Measurements from ENCODE around the gene PRDM12.

DNA sequence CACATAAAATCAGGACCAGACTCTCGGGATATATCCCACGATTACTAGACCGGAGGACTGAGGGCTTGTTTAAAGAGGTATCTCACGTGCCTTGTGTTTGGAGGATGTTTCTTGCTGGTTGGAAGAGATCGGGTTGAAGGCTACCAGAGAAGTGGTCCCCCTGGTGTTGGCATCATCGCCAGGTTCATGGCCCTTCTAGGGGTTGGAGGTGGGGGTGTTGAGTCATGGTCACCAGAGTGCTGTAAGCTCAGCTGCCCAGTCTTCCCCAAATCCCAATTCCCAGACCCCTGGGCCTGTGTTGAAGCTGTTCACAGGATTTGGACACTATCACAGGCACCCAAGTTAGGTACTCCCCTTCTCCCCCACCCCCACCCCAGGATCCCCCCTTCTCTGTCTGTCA is 29.1 kb upstream of the PRDM12 start:
- TF ChIP-seq, protein P1, sequence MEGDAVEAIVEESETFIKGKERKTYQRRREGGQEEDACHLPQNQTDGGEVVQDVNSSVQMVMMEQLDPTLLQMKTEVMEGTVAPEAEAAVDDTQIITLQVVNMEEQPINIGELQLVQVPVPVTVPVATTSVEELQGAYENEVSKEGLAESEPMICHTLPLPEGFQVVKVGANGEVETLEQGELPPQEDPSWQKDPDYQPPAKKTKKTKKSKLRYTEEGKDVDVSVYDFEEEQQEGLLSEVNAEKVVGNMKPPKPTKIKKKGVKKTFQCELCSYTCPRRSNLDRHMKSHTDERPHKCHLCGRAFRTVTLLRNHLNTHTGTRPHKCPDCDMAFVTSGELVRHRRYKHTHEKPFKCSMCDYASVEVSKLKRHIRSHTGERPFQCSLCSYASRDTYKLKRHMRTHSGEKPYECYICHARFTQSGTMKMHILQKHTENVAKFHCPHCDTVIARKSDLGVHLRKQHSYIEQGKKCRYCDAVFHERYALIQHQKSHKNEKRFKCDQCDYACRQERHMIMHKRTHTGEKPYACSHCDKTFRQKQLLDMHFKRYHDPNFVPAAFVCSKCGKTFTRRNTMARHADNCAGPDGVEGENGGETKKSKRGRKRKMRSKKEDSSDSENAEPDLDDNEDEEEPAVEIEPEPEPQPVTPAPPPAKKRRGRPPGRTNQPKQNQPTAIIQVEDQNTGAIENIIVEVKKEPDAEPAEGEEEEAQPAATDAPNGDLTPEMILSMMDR (IDR thresholded peaks at IDR 0.05 in 8 of 11, conservative IDR thresholded peaks at IDR 0.05 in 3 of 11), result no peak
- no peak for TF ChIP-seq POLR2A (IDR thresholded peaks at IDR 0.05)

Data from spleen (tissue), 7 donors.